HCT116 (cell line): ENCODE results near the gene ARFGAP3. TPM values are rescaled to one million over a fixed set of nuclear protein-coding genes. Genes with fewer than 3 reads are reported as not detected.

Experiments used
- ATAC-seq: fragments of 200-7000 bp; cut with Tn5 transposase; 2 replicates; pipeline ENCODE4 v1.9.1; 2020; ENCODE audit warnings: mild to moderate bottlenecking, moderate library complexity
- BruUV-seq: library from RNA; stranded (reverse); fragments of 400-500 nt; replicated peaks from 2 replicates; lab custom pipeline; 2021; lab: Mats Ljungman, UMichigan
- CTCF ChIA-PET: fragments of 300-600 bp; sonication (Branson Sonifier 250); formaldehyde crosslinking; loops from one replicate; lab custom pipeline; 2021; ENCODE audit warnings: antibody characterized with exemption; lab: Charles Lee
- POLR2A ChIA-PET: fragments of 300-600, 350-600 bp; sonication (Branson Sonifier 250); formaldehyde crosslinking; loops from one replicate; lab custom pipeline; 2021; ENCODE audit warnings: antibody characterized with exemption; lab: Charles Lee
- RAD21 ChIA-PET, 2 experiments: fragments of 300-600 bp; sonication (Branson Sonifier 250); formaldehyde crosslinking; loops; one replicate each; lab custom pipeline; 2023; ENCODE audit warnings: low total read pairs in 2 of 2; ENCODE audit not compliant: uncharacterized antibody in 2 of 2, unreplicated experiment in 2 of 2, low non-redundant PET in 1 of 2; lab: Charles Lee
- DNase-seq: peaks from one replicate; pipeline ENCODE4 v3.0.0-alpha.2; 2010; ENCODE audit warnings: low read depth, low spot score
- H2AFZ ChIP-seq: fragments of 200-600 bp; shearing (Covaris generic), sonication (generic); 2 replicates; pipeline ENCODE4 v1.6.1; 2017; ENCODE audit warnings: low read depth, mixed run types, mixed read lengths, antibody characterized with exemption, low read length; ENCODE audit not compliant: poor library complexity, severe bottlenecking
- H3K27ac ChIP-seq: 2 replicates; pipeline ENCODE4 v1.5.1; 2012; ENCODE audit warnings: low read depth, low read length
- H3K27me3 ChIP-seq: fragments of 200-600 bp; sonication (generic); 2 replicates; pipeline ENCODE4 v1.6.1; 2016; ENCODE audit warnings: mixed run types, low read length, mixed read lengths; ENCODE audit not compliant: insufficient read depth
- H3K36me3 ChIP-seq, 2 experiments: fragments of 200-500 bp in 1 of 2; fragments of 200-600 bp in 1 of 2; sonication (Bioruptor generic) in 1 of 2; sonication (generic) in 1 of 2; 2 replicates each; pipeline versions ENCODE4 v1.5.1 to v1.6.1; 2014 to 2016; ENCODE audit warnings: low read length in 2 of 2, inconsistent platforms in 1 of 2, mixed read lengths in 1 of 2, mixed run types in 1 of 2; ENCODE audit not compliant: insufficient read depth in 2 of 2, control insufficient read depth in 1 of 2
- H3K4me1 ChIP-seq, 2 experiments: fragments of 200-600 bp in 1 of 2; sonication (generic) in 1 of 2; 2 replicates each; pipeline versions ENCODE4 v1.5.1 to v1.6.1; 2012 to 2017; ENCODE audit warnings: low read length in 2 of 2, inconsistent platforms in 1 of 2, mild to moderate bottlenecking in 1 of 2, mixed read lengths in 1 of 2, mixed run types in 1 of 2, moderate library complexity in 1 of 2; ENCODE audit not compliant: insufficient read depth in 2 of 2, control insufficient read depth in 1 of 2
- H3K4me2 ChIP-seq: fragments of 200-600 bp; sonication (generic); 2 replicates; pipeline ENCODE4 v1.6.1; 2017; ENCODE audit warnings: mixed run types, low read length, mixed read lengths
- H3K4me3 ChIP-seq, 2 experiments: fragments of 200-600 bp in 1 of 2; sonication (generic) in 1 of 2; replicated peaks in 1 of 2; 2 replicates each; pipeline ENCODE4 v1.5.1; 2011 to 2016; ENCODE audit warnings: low read length in 2 of 2, control low read depth in 1 of 2, low read depth in 1 of 2, mild to moderate bottlenecking in 1 of 2, mixed read lengths in 1 of 2, mixed run types in 1 of 2
- H3K79me2 ChIP-seq: fragments of 200-600 bp; sonication (generic); 2 replicates; pipeline ENCODE4 v1.6.1; 2017; ENCODE audit warnings: mild to moderate bottlenecking, mixed run types, low read length, moderate library complexity, mixed read lengths; ENCODE audit not compliant: insufficient read depth
- H3K9ac ChIP-seq: fragments of 200-600 bp; sonication (generic); 2 replicates; pipeline ENCODE4 v1.6.1; 2016; ENCODE audit warnings: low read length, mixed read lengths
- H3K9me2 ChIP-seq: fragments of 200-600 bp; sonication (generic), shearing (Covaris generic); 2 replicates; pipeline ENCODE4 v1.6.1; 2017; ENCODE audit warnings: mixed run types, mild to moderate bottlenecking, moderate library complexity; ENCODE audit not compliant: insufficient read depth
- H3K9me3 ChIP-seq, 2 experiments: fragments of 200-500 bp in 1 of 2; fragments of 200-600 bp in 1 of 2; sonication (Bioruptor generic) in 1 of 2; sonication (generic) in 1 of 2; 2 replicates each; pipeline ENCODE4 v1.6.1; 2014 to 2017; ENCODE audit warnings: low read length in 2 of 2, mixed read lengths in 2 of 2, inconsistent platforms in 1 of 2, low read depth in 1 of 2, mild to moderate bottlenecking in 1 of 2, mixed run types in 1 of 2, moderate library complexity in 1 of 2; ENCODE audit not compliant: control insufficient read depth in 1 of 2, insufficient read depth in 1 of 2
- H4K20me1 ChIP-seq: fragments of 200-600 bp; sonication (generic), shearing (Covaris generic); 2 replicates; pipeline ENCODE4 v1.6.1; 2017; ENCODE audit warnings: mixed run types, mild to moderate bottlenecking, moderate library complexity; ENCODE audit not compliant: insufficient read depth
- CBX3 ChIP-seq: IDR thresholded peaks from 2 replicates; pipeline ENCODE4 v1.6.1; 2012; ENCODE audit warnings: low read depth
- EGR1 ChIP-seq: IDR thresholded peaks from 2 replicates; pipeline ENCODE4 v1.6.1; 2012; ENCODE audit warnings: low read depth
- FOSL1 ChIP-seq: IDR thresholded peaks from 2 replicates; pipeline ENCODE4 v1.6.1; 2012; ENCODE audit warnings: low read depth
- POLR2A ChIP-seq: IDR thresholded peaks from 2 replicates; pipeline ENCODE4 v1.7.0; 2011; ENCODE audit warnings: borderline replicate concordance; ENCODE audit not compliant: insufficient read depth, insufficient read length; ENCODE audit errors: extremely low read depth
- RAD21 ChIP-seq: IDR thresholded peaks from 2 replicates; pipeline ENCODE4 v1.6.1; 2012; ENCODE audit warnings: low read depth, mild to moderate bottlenecking
- REST ChIP-seq: IDR thresholded peaks from 2 replicates; pipeline ENCODE4 v1.6.1; 2012; ENCODE audit warnings: low read depth
- SIN3A ChIP-seq: IDR thresholded peaks from 2 replicates; pipeline ENCODE4 v1.6.1; 2012; ENCODE audit warnings: low read depth
- SP1 ChIP-seq: IDR thresholded peaks from 2 replicates; pipeline ENCODE4 v1.6.1; 2012; ENCODE audit warnings: low read depth
- SRF ChIP-seq: IDR thresholded peaks from 2 replicates; pipeline ENCODE4 v1.6.1; 2012; ENCODE audit warnings: low read depth
- TCF7L2 ChIP-seq: IDR thresholded peaks from 2 replicates; pipeline ENCODE4 v1.7.0; 2011; ENCODE audit warnings: borderline replicate concordance, inconsistent platforms; ENCODE audit not compliant: insufficient read depth, insufficient read length; ENCODE audit errors: extremely low read depth
- YY1 ChIP-seq: IDR thresholded peaks from 2 replicates; pipeline ENCODE4 v1.6.1; 2011; ENCODE audit warnings: low read length, low read depth, moderate library complexity, mild to moderate bottlenecking; ENCODE audit not compliant: insufficient replicate concordance; ENCODE audit errors: extremely low read depth
- ZFX ChIP-seq: fragments of 450-650 bp; IDR thresholded peaks from 2 replicates; pipeline ENCODE4 v1.6.1; 2017
- ZNF274 ChIP-seq: fragments of 200-500 bp; sonication (Bioruptor generic); IDR thresholded peaks from 2 replicates; pipeline ENCODE4 v1.6.1; 2014; ENCODE audit warnings: mild to moderate bottlenecking, low read depth, low read length, inconsistent platforms
- intact Hi-C: fragments of 100-400 bp; cut with micrococcal nuclease; formaldehyde crosslinking; loops from 2 replicates; pipeline ENCODE4 v1.10.0; 2022
- total RNA-seq: library from RNA; stranded (reverse); gene quantifications from one replicate; pipeline ENCODE4 v1.2.1, GENCODE V29; 2021; ENCODE audit not compliant: unreplicated experiment
- TF ChIP-seq, protein P1 (sequence below): IDR thresholded peaks from 2 replicates; pipeline ENCODE4 v1.6.1; 2011; ENCODE audit warnings: mild to moderate bottlenecking, low read length, moderate library complexity; ENCODE audit not compliant: insufficient replicate concordance; ENCODE audit errors: extremely low read depth

Gene ARFGAP3
- total RNA-seq, 1 experiment from 2014 or later, result 15.4 TPM

GRCh38 chr22:42811459-42811858 lies 45.6 kb downstream of the ARFGAP3 start (continued):
- no peak for TF ChIP-seq SP1
- TF ChIP-seq SIN3A, result no peak
- no peak for TF ChIP-seq SRF
- no peak for TF ChIP-seq CBX3
- no peak for TF ChIP-seq RAD21
- TF ChIP-seq YY1, result no peak
- no peak for TF ChIP-seq EGR1
- TF ChIP-seq REST, result no peak
- no peak for TF ChIP-seq ZFX
- no peak for TF ChIP-seq FOSL1
- no peak for TF ChIP-seq ZNF274

- Histone ChIP-seq H3K79me2 (no peaks in the 10 kb centered on the region), H3K9me2 (no peaks in the 10 kb centered on the region), H3K9me3 (no peaks in the 10 kb centered on the region), H4K20me1 (no peaks in the 10 kb centered on the region), H3K4me1 (peaks cover 17 to 26% of the 10 kb centered on the region in 2 experiments), H3K9ac (no peak overlapping the region), H3K4me3 (no peak overlapping the region), H2AFZ (no peak overlapping the region), H3K27ac (no peak overlapping the region), H3K36me3 (0 out of 4 replicates have a peak, but pooled peaks cover 0 to 4% of the 10 kb centered on the region in 2 experiments)
- ChIA-PET POLR2A (no interaction called here), RAD21 (no interaction called here), CTCF (no interaction called here)
- DNase-seq (no peak), ATAC-seq (no peak)
- intact Hi-C loops, result no loop called here
- no TSS peak for BruUV-seq
- TF ChIP-seq, protein P1, sequence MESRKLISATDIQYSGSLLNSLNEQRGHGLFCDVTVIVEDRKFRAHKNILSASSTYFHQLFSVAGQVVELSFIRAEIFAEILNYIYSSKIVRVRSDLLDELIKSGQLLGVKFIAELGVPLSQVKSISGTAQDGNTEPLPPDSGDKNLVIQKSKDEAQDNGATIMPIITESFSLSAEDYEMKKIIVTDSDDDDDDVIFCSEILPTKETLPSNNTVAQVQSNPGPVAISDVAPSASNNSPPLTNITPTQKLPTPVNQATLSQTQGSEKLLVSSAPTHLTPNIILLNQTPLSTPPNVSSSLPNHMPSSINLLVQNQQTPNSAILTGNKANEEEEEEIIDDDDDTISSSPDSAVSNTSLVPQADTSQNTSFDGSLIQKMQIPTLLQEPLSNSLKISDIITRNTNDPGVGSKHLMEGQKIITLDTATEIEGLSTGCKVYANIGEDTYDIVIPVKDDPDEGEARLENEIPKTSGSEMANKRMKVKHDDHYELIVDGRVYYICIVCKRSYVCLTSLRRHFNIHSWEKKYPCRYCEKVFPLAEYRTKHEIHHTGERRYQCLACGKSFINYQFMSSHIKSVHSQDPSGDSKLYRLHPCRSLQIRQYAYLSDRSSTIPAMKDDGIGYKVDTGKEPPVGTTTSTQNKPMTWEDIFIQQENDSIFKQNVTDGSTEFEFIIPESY, result no peak
- TF ChIP-seq SIN3A, result no peak
- TF ChIP-seq CBX3, result no peak
- TF ChIP-seq TCF7L2, result no peak
- no peak for TF ChIP-seq POLR2A
- TF ChIP-seq, all 23 proteins: peak for 0
- Histone ChIP-seq H3K27me3 (no peaks in the 10 kb centered on the region), H3K4me2 (no peak overlapping the region)
Measured at GRCh38 chr22:42808521-42808920, 48.6 kb downstream of the ARFGAP3 start.
